K562 (cell line): ENCODE measurements around the gene PRKCB. TPM values are rescaled to one million over a fixed set of nuclear protein-coding genes. Genes with fewer than 3 reads are reported as not detected.

Experiments
- ADNP ChIP-seq: fragments of 200-800 bp; sonication (Bioruptor generic); IDR thresholded peaks from 2 replicates; pipeline ENCODE4 v1.6.1; 2016; ENCODE audit warnings: missing genetic modification characterization, missing compliant biosample characterization
- ATF1 ChIP-seq, 2 experiments: fragments of 450-650 bp in 1 of 2; IDR thresholded peaks; 2 replicates each; pipeline ENCODE4 v1.6.1; 2016; ENCODE audit warnings: missing compliant biosample characterization in 1 of 2, missing genetic modification characterization in 1 of 2
- BACH1 ChIP-seq: fragments of 200-800 bp; sonication (Bioruptor generic); IDR thresholded peaks from 2 replicates; pipeline ENCODE4 v1.6.1; 2016; ENCODE audit warnings: missing genetic modification characterization, missing compliant biosample characterization
- CBFA2T3 ChIP-seq: fragments of 450-650 bp; IDR thresholded peaks from 2 replicates; pipeline ENCODE4 v1.6.1; 2017
- CREM ChIP-seq: IDR thresholded peaks from 2 replicates; pipeline ENCODE4 v1.6.1; 2014; ENCODE audit warnings: antibody characterized with exemption, low read depth
- ELF4 ChIP-seq: fragments of 450-650 bp; formaldehyde crosslinking; IDR thresholded peaks from 2 replicates; pipeline ENCODE4 v1.4.0; 2022; ENCODE audit warnings: missing genetic modification characterization
- ESRRA ChIP-seq: fragments of 450-650 bp; IDR thresholded peaks from 2 replicates; pipeline ENCODE4 v1.6.1; 2014; ENCODE audit warnings: low read depth, mild to moderate bottlenecking, moderate library complexity, borderline replicate concordance
- FOSL1 ChIP-seq: fragments of 200-800 bp; sonication (Bioruptor generic); conservative IDR thresholded peaks from 2 replicates; pipeline ENCODE4 v1.6.1; 2016; ENCODE audit warnings: missing genetic modification characterization, missing compliant biosample characterization
- FOXA1 ChIP-seq: fragments of 450-650 bp; IDR thresholded peaks from 2 replicates; pipeline ENCODE4 v1.6.1; 2016; ENCODE audit warnings: mild to moderate bottlenecking, borderline replicate concordance
- MEIS2 ChIP-seq: fragments of 450-650 bp; IDR thresholded peaks from 2 replicates; pipeline ENCODE4 v1.6.1; 2014; ENCODE audit warnings: mild to moderate bottlenecking; ENCODE audit not compliant: partially characterized antibody
- POLR3G ChIP-seq: IDR thresholded peaks from 2 replicates; pipeline ENCODE4 v1.6.1; 2011; ENCODE audit not compliant: insufficient read length, insufficient replicate concordance; ENCODE audit errors: extremely low read depth
- RAD21 ChIP-seq, 2 experiments: fragments of 250-450 bp in 1 of 2; fragments of 450-650 bp in 1 of 2; sonication (Bioruptor Pico) in 1 of 2; formaldehyde crosslinking in 1 of 2; IDR thresholded peaks in 1 of 2; conservative IDR thresholded peaks in 1 of 2; 2 replicates each; pipeline versions ENCODE4 v1.4.0 to v1.8.0; 2020 to 2022; ENCODE audit warnings: mild to moderate bottlenecking in 2 of 2, moderate library complexity in 1 of 2
- SMARCE1 ChIP-seq: fragments of 450-650 bp; IDR thresholded peaks from 2 replicates; pipeline ENCODE4 v1.7.1; 2016; ENCODE audit warnings: mild to moderate bottlenecking
- SOX6 ChIP-seq: fragments of 450-650 bp; IDR thresholded peaks from 2 replicates; pipeline ENCODE4 v1.6.1; 2014; ENCODE audit warnings: mild to moderate bottlenecking
- STAT5A ChIP-seq: IDR thresholded peaks from 2 replicates; pipeline ENCODE4 v1.6.1; 2012; ENCODE audit warnings: low read length, inconsistent platforms, borderline replicate concordance
- TCF3 ChIP-seq: sonication (generic); formaldehyde crosslinking; IDR thresholded peaks from 2 replicates; pipeline ENCODE4 v1.4.0; 2020; ENCODE audit warnings: mild to moderate bottlenecking, missing genetic modification reagents
- TEAD1 ChIP-seq, 2 experiments: fragments of 450-650 bp in 1 of 2; sonication (generic) in 1 of 2; formaldehyde crosslinking; IDR thresholded peaks; 2 replicates each; pipeline versions ENCODE4 v1.4.0 to v1.8.0; 2020 to 2022; ENCODE audit warnings: mild to moderate bottlenecking in 2 of 2, missing genetic modification reagents in 1 of 2
- ZFP36 ChIP-seq: fragments of 150-350 bp; IDR thresholded peaks from 2 replicates; pipeline ENCODE4 v1.6.1; 2018; ENCODE audit warnings: low read length, low read depth; ENCODE audit not compliant: partially characterized antibody
- ZNF124 ChIP-seq: sonication (generic); formaldehyde crosslinking; IDR thresholded peaks from 2 replicates; pipeline ENCODE4 v1.8.1; 2022; ENCODE audit warnings: missing genetic modification reagents
- ZNF224 ChIP-seq: sonication (generic); formaldehyde crosslinking; IDR thresholded peaks from 2 replicates; pipeline ENCODE4 v1.8.0; 2022; ENCODE audit warnings: mild to moderate bottlenecking, missing genetic modification reagents
- ZNF324 ChIP-seq: fragments of 250-450 bp; sonication (Bioruptor Pico); IDR thresholded peaks from 2 replicates; pipeline ENCODE4 v1.4.0; 2020; ENCODE audit warnings: mild to moderate bottlenecking
- ZNF589 ChIP-seq: fragments of 200-800 bp; sonication (Bioruptor generic); IDR thresholded peaks from 2 replicates; pipeline ENCODE4 v1.6.1; 2016; ENCODE audit warnings: low read depth, missing genetic modification characterization, missing compliant biosample characterization
- ZNF76 ChIP-seq: fragments of 250-450 bp; sonication (Bioruptor Pico); IDR thresholded peaks from 2 replicates; pipeline ENCODE4 v1.4.0; 2020; ENCODE audit warnings: mild to moderate bottlenecking, moderate library complexity, borderline replicate concordance
- polyA plus RNA-seq, 8 experiments: library from polyadenylated mRNA; depleted of rRNA in 4 of 8; stranded (reverse) in 5 of 8; unstranded in 3 of 8; fragments of >200 nt; fragmentation: Nextera tagmentation in 2 of 8; fragmentation: Illumina TruSeq in 1 of 8; extraction: Ambion mirVana in 2 of 8; extraction: Trizol in 1 of 8; gene quantifications; 2 replicates each; pipeline versions ENCODE4 v1.2.1 to v1.2.3, GENCODE V29; 2011 to 2014; ENCODE audit warnings: inconsistent platforms in 1 of 8, missing spikeins in 1 of 8
- total RNA-seq, 7 experiments: library from RNA; depleted of rRNA in 6 of 7; stranded (reverse); fragments of >200 nt in 6 of 7; fragmentation: Illumina TruSeq in 2 of 7; extraction: Trizol in 2 of 7; gene quantifications; 2 replicates each; pipeline versions ENCODE4 v1.2.1 to v1.2.3, GENCODE V29; 2011 to 2021; ENCODE audit warnings: low replicate concordance in 1 of 7
- TF ChIP-seq, protein P1 (sequence below): sonication (generic); formaldehyde crosslinking; IDR thresholded peaks from 2 replicates; pipeline ENCODE4 v1.8.0; 2022; ENCODE audit warnings: mild to moderate bottlenecking, missing genetic modification reagents
- TF ChIP-seq, protein P2 (sequence below): fragments of 250-450 bp; sonication (Bioruptor Pico); IDR thresholded peaks from 2 replicates; pipeline ENCODE4 v1.8.0; 2021; ENCODE audit warnings: borderline replicate concordance, mild to moderate bottlenecking, moderate library complexity; ENCODE audit not compliant: poor library complexity, severe bottlenecking
- TF ChIP-seq, protein P3 (sequence below): IDR thresholded peaks from 2 replicates; pipeline ENCODE4 v1.6.1; 2011; ENCODE audit warnings: borderline replicate concordance, low read depth, mild to moderate bottlenecking, moderate library complexity, low read length; ENCODE audit not compliant: insufficient read depth, poor library complexity, severe bottlenecking

Gene PRKCB
- total and polyA plus RNA-seq, 9 of the 15 experiments (the other 6 are each of a cell fraction or from before 2014, with no cell fraction given) = 49.9 to 276 (median 148) TPM

DNA sequence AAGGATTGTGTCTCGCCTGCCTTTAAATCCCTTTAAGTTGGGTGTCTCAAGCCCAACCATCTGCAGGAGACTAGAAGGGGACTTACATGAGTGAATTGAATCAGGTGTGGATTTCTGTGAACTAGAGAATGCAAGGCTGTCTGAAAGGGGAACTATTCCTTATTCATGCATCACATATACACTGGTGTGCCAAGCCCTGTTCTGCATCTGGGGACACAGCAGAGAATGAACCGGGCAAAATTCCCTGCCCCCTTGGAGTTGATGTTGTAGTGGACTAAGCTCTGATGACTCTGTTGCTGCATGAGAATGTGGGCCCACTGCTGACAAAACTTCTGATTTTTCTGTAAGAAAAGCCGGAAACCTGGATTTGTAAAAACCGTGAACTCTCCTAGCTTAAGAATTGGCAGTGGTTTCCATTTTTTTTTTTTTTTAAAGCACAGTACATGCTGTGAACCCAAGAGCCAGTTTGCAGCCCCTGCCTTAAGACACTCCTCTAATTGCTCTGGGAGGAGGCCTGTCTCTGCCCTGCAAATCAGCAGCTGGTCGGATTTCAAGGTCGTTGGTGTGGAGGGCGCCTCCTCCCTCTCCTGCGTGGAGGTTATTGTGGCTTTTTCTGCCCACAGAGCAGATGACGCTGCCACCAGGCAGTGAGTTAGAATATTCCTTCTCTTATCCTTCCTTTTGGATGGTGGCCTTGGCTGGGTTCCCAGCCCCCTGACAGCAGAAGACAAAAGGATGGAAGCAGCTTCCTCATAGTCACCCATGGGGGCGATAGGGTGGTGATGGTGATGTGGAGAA lies 131.0 kb downstream of the PRKCB start (continued):
- TF ChIP-seq, protein P1, sequence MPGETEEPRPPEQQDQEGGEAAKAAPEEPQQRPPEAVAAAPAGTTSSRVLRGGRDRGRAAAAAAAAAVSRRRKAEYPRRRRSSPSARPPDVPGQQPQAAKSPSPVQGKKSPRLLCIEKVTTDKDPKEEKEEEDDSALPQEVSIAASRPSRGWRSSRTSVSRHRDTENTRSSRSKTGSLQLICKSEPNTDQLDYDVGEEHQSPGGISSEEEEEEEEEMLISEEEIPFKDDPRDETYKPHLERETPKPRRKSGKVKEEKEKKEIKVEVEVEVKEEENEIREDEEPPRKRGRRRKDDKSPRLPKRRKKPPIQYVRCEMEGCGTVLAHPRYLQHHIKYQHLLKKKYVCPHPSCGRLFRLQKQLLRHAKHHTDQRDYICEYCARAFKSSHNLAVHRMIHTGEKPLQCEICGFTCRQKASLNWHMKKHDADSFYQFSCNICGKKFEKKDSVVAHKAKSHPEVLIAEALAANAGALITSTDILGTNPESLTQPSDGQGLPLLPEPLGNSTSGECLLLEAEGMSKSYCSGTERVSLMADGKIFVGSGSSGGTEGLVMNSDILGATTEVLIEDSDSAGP (CRISPR knock-in tag) = no peak
- TF ChIP-seq ZNF124 (CRISPR knock-in tag) (no peak), POLR3G (no peak), ZNF224 (CRISPR knock-in tag) (no peak), ESRRA (peak; percentile 97), CREM (peak; percentile 56), ZNF589 (CRISPR knock-in tag) (no peak), FOXA1 (no peak), FOSL1 (tag) (peak; percentile 65), SOX6 (peak; percentile 72), BACH1 (tag) (no peak), ELF4 (CRISPR knock-in tag) (no peak), STAT5A (no peak), ZNF76 (CRISPR knock-in tag) (no peak), ATF1 (CRISPR knock-in tag; IDR thresholded peaks at IDR 0.05) (no peak), ATF1 (tag; IDR thresholded peaks at IDR 0.05) (peak; percentile 55), ZFP36 (peak; percentile 50), MEIS2 (peak; percentile 23), TCF3 (CRISPR knock-in tag) (peak; percentile 57), RAD21 (CRISPR knock-in tag; conservative IDR thresholded peaks at IDR 0.05 in 1 of 2, IDR thresholded peaks at IDR 0.05 in 1 of 2) (0 out of 4 replicates have a peak, but pooled peaks of 1 of the 2 experiments have one; percentile 28), ADNP (tag) (no peak), ZNF324 (CRISPR knock-in tag) (no peak), TEAD1 (CRISPR knock-in tag; IDR thresholded peaks at IDR 0.05) (no peak), CBFA2T3 (peak; percentile 34; the same call in 1 of the 2 replicates), SMARCE1 (no peak)
- TF ChIP-seq, protein P2, sequence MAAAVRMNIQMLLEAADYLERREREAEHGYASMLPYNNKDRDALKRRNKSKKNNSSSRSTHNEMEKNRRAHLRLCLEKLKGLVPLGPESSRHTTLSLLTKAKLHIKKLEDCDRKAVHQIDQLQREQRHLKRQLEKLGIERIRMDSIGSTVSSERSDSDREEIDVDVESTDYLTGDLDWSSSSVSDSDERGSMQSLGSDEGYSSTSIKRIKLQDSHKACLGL (CRISPR knock-in tag) = no peak
- TF ChIP-seq, protein P3, sequence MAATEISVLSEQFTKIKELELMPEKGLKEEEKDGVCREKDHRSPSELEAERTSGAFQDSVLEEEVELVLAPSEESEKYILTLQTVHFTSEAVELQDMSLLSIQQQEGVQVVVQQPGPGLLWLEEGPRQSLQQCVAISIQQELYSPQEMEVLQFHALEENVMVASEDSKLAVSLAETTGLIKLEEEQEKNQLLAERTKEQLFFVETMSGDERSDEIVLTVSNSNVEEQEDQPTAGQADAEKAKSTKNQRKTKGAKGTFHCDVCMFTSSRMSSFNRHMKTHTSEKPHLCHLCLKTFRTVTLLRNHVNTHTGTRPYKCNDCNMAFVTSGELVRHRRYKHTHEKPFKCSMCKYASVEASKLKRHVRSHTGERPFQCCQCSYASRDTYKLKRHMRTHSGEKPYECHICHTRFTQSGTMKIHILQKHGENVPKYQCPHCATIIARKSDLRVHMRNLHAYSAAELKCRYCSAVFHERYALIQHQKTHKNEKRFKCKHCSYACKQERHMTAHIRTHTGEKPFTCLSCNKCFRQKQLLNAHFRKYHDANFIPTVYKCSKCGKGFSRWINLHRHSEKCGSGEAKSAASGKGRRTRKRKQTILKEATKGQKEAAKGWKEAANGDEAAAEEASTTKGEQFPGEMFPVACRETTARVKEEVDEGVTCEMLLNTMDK = no peak
